Measurements from ENCODE around the gene MRPS6.

DNA sequence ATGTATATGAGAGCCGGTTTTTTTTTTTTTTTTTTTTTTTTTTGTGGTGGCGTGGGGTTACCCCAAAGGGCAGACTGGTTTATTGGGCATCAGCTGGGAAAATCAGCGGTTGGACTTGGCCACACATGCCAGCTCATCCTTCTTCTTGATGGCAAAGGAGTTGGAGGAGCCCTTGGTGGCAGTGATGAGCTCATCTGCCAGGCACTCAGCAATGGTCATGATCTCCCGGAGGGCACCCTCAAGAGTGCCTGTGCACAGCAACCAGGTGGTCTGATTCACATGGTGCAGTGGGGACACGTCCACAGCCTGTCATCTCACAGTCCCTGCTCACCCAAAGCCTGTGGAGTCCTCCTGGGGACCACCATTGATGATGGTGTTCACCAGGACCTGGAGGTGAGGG, 62.0 kb downstream of the MRPS6 start:
- TF ChIP-seq, protein P1, sequence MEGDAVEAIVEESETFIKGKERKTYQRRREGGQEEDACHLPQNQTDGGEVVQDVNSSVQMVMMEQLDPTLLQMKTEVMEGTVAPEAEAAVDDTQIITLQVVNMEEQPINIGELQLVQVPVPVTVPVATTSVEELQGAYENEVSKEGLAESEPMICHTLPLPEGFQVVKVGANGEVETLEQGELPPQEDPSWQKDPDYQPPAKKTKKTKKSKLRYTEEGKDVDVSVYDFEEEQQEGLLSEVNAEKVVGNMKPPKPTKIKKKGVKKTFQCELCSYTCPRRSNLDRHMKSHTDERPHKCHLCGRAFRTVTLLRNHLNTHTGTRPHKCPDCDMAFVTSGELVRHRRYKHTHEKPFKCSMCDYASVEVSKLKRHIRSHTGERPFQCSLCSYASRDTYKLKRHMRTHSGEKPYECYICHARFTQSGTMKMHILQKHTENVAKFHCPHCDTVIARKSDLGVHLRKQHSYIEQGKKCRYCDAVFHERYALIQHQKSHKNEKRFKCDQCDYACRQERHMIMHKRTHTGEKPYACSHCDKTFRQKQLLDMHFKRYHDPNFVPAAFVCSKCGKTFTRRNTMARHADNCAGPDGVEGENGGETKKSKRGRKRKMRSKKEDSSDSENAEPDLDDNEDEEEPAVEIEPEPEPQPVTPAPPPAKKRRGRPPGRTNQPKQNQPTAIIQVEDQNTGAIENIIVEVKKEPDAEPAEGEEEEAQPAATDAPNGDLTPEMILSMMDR (IDR thresholded peaks at IDR 0.05), result no peak
- TF ChIP-seq POLR2A (IDR thresholded peaks at IDR 0.05), result no peak
